ENCODE data around the gene SAA2.
"Not testable (repeated sequence)": the region's sequence is repeated elsewhere in the genome, so short reads cannot be mapped to it uniquely, and the experiment has no call there.

SAA2 gene

DNA sequence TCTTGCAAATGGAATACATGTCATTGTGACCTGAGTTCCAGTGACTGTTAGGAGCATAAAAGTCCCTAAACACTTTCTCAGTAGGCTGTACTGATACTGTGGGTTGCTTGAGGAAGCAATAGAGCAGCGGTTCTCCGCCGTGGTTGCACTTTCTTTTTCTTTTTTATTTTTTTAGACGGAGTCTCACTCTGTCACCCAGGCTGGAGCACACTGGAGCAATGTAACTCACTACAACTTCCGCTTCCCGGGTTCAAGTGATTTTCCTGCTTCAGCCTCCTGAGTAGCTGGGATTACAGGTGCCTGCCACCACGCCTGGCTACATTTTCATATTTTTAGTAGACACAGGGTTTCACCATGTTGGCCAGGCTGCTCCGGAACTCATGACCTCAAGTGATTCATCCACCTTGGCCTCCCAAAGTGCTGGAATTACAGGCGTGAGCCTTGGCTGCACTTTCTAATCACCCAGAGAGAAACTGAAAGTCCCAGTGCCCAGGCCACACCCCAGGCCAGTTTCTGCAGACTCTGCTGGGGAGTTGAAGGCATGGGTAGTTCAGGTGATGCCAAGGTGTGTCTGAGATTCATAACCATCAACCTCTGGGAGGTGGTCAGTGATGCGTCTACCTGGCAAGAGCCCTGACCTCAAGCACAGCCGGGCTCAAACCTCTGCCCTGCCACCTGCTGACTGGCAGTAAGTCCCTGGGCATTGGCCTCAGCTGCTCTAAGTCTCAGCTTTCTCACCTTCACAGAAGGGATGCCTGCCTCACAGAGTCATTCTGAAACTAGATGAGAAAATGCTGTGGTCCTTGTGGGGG, 1.9 kb downstream of the SAA2 start:
- not testable (repeated sequence) for DNase-seq

DNA sequence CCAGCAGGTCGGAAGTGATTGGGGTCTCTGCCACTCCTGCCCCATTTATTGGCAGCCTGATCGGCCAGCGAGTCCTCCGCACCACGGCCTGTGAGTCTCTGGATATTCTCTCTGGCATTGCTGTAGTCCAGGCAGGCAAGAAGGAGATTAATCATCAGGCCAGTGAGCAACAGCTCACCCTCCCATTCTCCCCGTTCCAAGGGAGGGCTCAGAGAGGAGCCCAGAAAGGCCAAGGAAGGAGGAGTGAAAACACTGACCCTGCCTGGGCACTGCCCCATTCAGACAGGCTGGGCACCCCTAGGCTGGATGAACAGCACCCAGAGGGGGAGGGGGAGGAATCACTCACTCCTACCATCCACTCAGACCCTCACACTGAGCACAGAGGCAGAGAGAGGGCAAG, 3.1 kb downstream of the SAA2 start:
- DNase-seq, result no peak

- peak; percentile 1 for DNase-seq
Measured at GRCh38 chr11:18243783-18244362, 4.6 kb downstream of the SAA2 start.

GRCh38 chr11:18239655-18240054, 8.8 kb downstream of the SAA2 start:
- no peak for DNase-seq

DNA sequence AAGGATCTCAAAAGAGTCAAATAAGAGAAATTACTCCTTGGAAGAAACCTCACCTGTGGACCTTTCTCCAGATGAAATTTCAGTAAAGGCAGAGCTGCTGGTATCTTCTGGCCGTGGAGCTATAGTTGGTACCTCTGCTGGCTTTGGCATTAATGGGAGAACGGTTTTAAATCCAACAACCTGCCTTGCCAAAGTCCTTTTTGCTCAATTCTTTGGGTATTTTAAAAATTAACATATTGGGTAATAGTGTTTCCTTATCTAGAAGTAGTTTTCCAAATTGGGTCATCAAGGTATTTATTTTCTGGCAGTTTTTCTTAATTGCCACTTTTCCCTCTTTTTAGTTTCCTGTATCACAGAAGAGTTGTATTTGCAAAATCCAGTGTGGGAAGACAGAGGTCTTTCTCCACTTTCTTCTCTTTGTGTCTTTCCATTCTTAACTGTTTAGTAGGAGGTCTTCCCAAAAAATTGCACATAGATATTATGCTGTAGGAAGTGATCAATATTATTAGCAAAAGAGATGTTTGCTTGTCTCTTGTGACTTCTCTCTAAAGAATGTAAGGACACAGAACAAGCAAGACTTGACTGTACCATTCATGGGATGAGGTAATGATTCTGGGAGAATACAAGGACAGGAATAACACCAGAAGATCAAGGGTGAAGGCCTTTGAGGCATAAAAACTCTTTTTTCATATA, 11.7 kb downstream of the SAA2 start, which contains the start of gene SAA4:
Gene SAA4, minus strand, starts transcription at position 139 of the 693 bp plus-strand sequence. CDS start 876 bp downstream, outside the sequence.
- DNase-seq, result no peak

DNA sequence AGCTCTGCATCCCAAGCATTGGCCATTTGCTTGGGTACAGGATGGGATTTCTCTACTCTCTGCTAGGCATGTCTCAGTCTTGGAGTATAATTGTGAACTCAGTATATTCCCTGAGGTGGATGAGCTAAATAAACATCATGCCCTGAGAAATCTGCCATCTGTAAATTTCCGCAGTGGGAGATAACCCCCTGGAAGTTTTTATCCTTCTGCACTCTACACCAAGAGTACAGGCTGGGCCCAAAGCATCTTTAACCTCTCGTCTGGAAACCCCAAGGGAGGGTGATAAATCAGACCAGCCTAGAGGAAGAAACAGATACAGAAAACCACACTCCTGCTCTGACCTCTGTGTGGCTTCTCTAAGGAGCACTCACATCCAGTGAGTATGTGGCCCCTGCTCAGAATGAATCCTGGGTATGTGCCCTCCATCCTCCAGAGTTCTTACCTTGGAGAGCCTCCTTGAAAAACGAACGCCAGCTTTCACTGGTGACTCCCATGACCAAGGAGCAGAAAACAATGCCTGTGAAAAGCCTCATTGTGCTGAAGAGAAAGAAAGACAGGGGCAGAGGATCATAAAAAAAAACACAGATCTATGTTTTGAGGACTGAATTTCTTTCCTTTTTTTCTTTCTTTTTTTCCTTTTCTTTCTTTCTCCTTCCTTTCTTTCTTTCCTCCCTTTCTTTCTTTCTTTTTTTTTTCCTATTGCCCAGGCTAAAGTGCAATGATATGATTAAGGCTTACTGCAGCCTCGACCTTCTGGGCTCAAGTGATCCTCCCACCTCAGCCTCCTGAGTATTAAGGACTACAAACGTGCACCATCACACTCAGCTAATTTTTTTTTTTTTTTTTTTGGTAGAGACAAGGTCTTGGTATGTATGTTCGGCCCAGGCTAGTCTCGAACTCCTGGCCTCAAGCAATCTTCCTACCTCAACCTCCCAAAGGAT, 12.8 kb downstream of the SAA2 start:
- no peak for DNase-seq

DNA sequence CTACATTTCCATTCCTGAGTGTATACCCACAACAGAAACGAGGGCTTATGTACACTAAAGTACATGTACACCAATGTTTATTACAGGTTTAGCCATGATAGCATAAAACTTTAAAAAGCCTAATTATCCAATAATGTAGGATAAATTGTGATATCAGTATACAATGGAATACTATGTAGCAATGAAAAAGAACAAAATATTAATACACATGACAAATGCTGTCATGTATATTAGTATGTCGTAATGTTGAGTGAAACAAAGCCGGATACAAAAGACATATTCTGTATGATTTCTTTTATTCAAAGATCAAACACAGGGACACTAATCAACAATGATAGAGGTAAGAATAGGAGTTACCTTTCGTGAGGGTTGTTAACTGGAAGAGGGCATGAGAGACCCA, 14.6 kb downstream of the SAA2 start:
- no peak for DNase-seq

DNA sequence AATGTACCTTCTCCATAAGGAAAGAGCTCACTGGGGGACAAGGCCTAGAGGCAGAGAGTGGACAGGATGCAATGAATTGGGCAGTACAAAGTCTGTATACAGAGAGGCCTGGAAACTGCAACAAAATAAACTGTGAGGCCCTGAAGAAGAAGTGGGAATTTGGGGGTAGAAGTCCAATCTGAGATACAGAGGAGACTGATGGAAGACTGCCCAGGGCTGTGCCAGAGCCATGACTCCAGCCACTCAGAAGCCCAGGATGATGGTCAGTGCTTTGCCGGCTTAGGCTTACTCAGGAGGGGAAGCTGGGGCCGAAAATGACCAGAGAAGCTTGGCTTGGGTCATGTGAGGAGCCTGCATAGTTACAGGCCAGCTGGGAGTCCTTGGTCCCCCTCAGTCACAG, 17.6 kb downstream of the SAA2 start:
- DNase-seq, result no peak

DNA sequence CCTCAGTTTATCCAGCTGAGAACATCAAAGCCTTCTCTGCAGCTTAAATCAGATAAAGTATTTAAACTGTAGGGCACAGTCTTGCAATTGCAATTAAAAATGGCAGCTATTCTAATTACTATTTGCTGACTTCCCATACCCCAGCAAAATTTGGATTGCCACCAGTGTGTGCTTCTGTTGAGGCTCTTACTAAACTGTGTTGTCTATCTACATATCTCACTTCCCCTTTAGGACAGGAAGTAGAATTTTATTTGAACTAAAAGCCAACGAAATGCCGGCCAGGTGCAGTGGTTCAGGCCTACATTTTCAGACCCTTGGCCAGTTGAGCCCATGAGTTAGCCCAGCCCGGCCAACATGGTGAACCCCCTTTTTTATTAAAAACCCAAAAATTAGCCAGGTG, 19.0 kb downstream of the SAA2 start:
- DNase-seq, result no peak

DNA sequence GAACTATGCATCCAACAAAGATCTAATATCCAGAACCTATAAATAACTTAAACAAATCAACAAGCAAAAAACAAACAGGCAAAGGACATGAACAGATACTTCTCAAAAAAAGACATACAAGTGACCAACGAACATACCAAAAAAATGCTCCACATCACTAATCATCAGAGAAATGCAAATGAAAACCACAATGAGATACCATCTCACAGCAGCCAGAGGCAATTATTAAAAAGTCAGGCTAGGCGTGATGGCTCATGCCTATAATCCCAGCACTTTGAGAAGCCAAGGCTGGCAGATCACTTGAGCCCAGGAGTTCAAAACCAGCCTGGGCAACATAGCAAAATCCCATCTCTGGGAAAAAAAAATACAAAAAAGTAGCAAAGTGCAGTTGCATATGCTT, 22.6 kb downstream of the SAA2 start:
- no peak for DNase-seq

- no peak for DNase-seq
Measured at GRCh38 chr11:18223591-18224387, 24.7 kb downstream of the SAA2 start.

DNA sequence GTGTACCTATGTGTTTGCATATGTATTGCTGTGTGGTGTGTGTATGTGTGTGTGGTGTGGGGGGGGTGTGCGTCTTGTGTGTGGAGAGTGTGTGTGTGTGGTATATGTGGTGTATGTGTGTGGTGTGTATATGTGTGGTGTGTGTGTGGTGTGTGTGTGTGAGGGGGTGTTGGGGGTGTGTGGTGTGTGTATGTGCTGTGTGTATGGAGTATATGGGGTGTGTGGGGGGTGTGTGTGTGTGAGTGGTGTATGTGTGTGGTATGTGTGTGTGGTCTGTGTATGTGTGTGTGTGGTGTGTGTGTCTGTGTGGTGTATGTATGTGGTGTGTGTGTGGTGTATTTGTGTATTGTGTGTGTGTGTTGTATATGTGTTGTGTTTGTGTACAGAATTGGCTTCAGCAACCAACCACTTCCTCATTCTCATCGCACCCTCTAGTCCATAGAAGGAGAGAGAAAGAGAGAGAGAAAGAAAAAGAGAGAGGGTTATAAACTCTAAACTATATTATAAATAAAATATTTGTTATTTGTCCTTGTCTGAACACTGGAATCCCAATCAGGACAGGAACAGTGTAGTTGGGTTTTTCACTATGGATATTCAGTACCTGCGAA, 25.6 kb downstream of the SAA2 start:
- no peak for DNase-seq

DNA sequence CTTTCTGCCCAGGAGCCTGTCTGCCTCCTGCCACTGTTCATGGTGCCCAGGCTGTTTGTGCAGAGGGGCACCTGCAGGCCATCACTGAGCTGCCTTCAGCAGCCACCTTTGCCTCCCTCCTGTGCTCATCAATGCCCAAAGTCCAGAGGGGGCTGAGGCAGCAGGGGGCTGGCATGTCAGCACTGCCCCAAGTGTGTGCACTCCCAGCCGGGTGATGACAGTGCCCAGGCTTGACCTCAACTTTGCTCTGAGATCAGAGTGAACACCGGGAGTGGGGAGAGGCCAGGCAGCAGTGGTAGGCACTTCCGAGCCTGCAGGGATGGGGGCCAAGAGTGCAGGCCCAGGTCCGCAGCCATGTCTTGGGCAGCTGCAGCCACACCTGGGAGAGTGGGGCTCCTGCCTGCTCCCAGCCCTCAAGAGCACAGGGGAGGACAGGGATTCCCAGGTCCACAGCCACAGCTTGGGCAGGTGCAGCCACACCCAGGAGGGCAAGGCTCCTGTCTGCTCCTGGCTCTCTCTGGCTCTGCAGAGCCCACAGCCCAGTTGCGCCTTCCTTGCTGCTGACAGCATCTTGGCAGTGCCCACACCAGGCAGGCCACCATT, 27.1 kb downstream of the SAA2 start:
- no peak for DNase-seq

GRCh38 chr11:18209058-18209457, 39.4 kb downstream of the SAA2 start:
- DNase-seq, result no peak

- DNase-seq, result no peak
Measured at GRCh38 chr11:18204771-18205170, 43.7 kb downstream of the SAA2 start.

- no peak for DNase-seq
Measured at GRCh38 chr11:18204220-18204619, 44.2 kb downstream of the SAA2 start.

- DNase-seq, result peak; percentile 2
Measured at GRCh38 chr11:18203723-18204122, 44.7 kb downstream of the SAA2 start.

GRCh38 chr11:18197738-18198137, 50.7 kb downstream of the SAA2 start:
- not testable (repeated sequence) for DNase-seq

DNA sequence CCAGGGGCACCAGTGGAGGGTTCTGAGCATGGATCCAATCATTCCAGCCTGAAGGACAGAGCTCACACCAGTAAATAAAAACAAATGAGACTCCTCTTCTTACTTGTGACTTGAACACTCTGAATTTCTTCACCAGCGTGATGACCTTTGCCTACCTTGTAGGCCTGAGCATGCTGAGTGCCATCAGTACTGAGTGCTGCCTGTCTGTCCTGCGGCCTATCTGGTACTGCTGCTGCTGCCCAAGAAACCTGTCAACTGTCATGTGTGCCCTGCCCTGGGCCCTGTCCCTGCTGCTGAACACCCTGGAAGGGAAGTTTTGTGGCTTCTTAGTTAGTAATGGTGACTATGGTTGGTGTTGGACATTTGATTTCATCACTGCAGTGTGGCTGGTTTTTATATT, 51.9 kb downstream of the SAA2 start:
- DNase-seq, result no peak

Measured in NCI-H1694 treated with DMSO at 0.1 percent for 48 hours (cell line).